ENCODE data around the gene HOOK2. TPM values are rescaled to one million over a fixed set of nuclear protein-coding genes. Genes with fewer than 3 reads are reported as not detected.

HOOK2 gene
- total RNA-seq, 2 experiments from 2014 or later, result 14.0 to 14.9 TPM

GRCh38 chr19:12792051-12792852, 16.9 kb upstream of the HOOK2 start:
- Mint-ChIP-seq H3K36me3 (ENCODE audit: low read depth) (peaks cover 16% of the 10 kb centered on the region), H3K4me1 (ENCODE audit: low read depth) (peaks cover 35% of the 10 kb centered on the region), H3K4me3 (peak overlapping the region; percentile 97), H3K27me3 (ENCODE audit: low read depth) (no peaks in the 10 kb centered on the region), H3K9me3 (no peaks in the 10 kb centered on the region), H3K27ac (peak overlapping the region; percentile 96)
- DNase-seq, result peak; percentile 80
- CTCF ChIA-PET, result interaction anchor here (1.0 to 13.8 kb wide), 5 partner anchors 10 to 121 kb away, joined by 3 to 303 read pairs (median 13); partner anchors contain the start of gene HOOK2
- intact Hi-C loops (cut with micrococcal nuclease), result no loop called here

GRCh38 chr19:12791345-12792050, 16.1 kb upstream of the HOOK2 start, which contains the start of gene JUNB:
TSS of gene JUNB (plus strand) at chr19:12791486. CDS start at chr19:12791772, 286 bp downstream.
- DNase-seq, result peak; percentile 96
- H3K9me3 Mint-ChIP-seq, result no peaks in the 10 kb centered on the region
- H3K27me3 Mint-ChIP-seq (ENCODE audit: low read depth), result no peaks in the 10 kb centered on the region
- peaks cover 34% of the 10 kb centered on the region for H3K4me1 Mint-ChIP-seq (ENCODE audit: low read depth)
- peak within 1 kb of the TSS; percentile 97 for H3K4me3 Mint-ChIP-seq
- peak within 1 kb of the TSS; percentile 96 for H3K27ac Mint-ChIP-seq
- intact Hi-C loops (cut with micrococcal nuclease), result loop anchor here (1.0 to 2.0 kb wide), 4 partner anchors 9 to 365 kb away; partner anchors contain the start of genes CALR and PRDX2
- H3K36me3 Mint-ChIP-seq (ENCODE audit: low read depth), result peaks cover 14% of the 10 kb centered on the region
- CTCF ChIA-PET, result interaction anchor here (1.0 to 13.8 kb wide), 5 partner anchors 9 to 120 kb away, joined by 3 to 303 read pairs (median 13); partner anchors contain the start of gene HOOK2

GRCh38 chr19:12790628-12791344, 15.4 kb upstream of the HOOK2 start:
- DNase-seq, result no peak
- H3K9me3 Mint-ChIP-seq, result no peaks in the 10 kb centered on the region
- H3K27ac Mint-ChIP-seq, result peak overlapping the region; percentile 96
- no peaks in the 10 kb centered on the region for H3K27me3 Mint-ChIP-seq (ENCODE audit: low read depth)
- CTCF ChIA-PET, result interaction anchor here (0.9 to 13.8 kb wide), 3 partner anchors 8 to 26 kb away, joined by 4 to 303 read pairs (median 40); partner anchors contain the start of gene HOOK2
- peaks cover 29% of the 10 kb centered on the region for H3K4me1 Mint-ChIP-seq (ENCODE audit: low read depth)
- intact Hi-C loops (cut with micrococcal nuclease), result loop anchor here (1.0 to 2.0 kb wide), 4 partner anchors 8 to 366 kb away; partner anchors contain the start of genes CALR and PRDX2
- H3K36me3 Mint-ChIP-seq (ENCODE audit: low read depth), result peaks cover 14% of the 10 kb centered on the region
- peak overlapping the region; percentile 97 for H3K4me3 Mint-ChIP-seq

- CTCF ChIA-PET, result interaction anchor here (0.9 to 13.8 kb wide), 3 partner anchors 12 to 25 kb away, joined by 4 to 303 read pairs (median 36); partner anchors contain the start of gene HOOK2
- H3K4me1 Mint-ChIP-seq (ENCODE audit: low read depth), result peaks cover 25% of the 10 kb centered on the region
- no peaks in the 10 kb centered on the region for H3K27me3 Mint-ChIP-seq (ENCODE audit: low read depth)
- peaks cover 14% of the 10 kb centered on the region for H3K36me3 Mint-ChIP-seq (ENCODE audit: low read depth)
- H3K9me3 Mint-ChIP-seq, result no peaks in the 10 kb centered on the region
- peak overlapping the region; percentile 97 for H3K4me3 Mint-ChIP-seq
- intact Hi-C loops (cut with micrococcal nuclease), result loop anchor here (2.0 to 10.0 kb wide), 4 partner anchors 149 to 1055 kb away; partner anchors contain the start of genes CALR and ZNF563
- peak overlapping the region; percentile 96 for H3K27ac Mint-ChIP-seq
- DNase-seq, result peak; percentile 97
These were observed 14.7 kb upstream of the HOOK2 start for GRCh38 chr19:12789904-12790619.

- CTCF ChIA-PET, result interaction anchor here (4.5 kb wide), 1 partner anchor 12 kb away, joined by 36 read pairs; no protein-coding TSS in a partner anchor
- Mint-ChIP-seq H3K36me3 (ENCODE audit: low read depth) (peaks cover 14% of the 10 kb centered on the region), H3K27ac (peak overlapping the region; percentile 95), H3K4me1 (ENCODE audit: low read depth) (peaks cover 17% of the 10 kb centered on the region), H3K27me3 (ENCODE audit: low read depth) (no peaks in the 10 kb centered on the region), H3K9me3 (no peaks in the 10 kb centered on the region), H3K4me3 (peak overlapping the region; percentile 97)
- intact Hi-C loops (cut with micrococcal nuclease), result loop anchor here (2.0 to 10.0 kb wide), 2 partner anchors 456 to 1056 kb away; partner anchors contain the start of gene ZNF563
- DNase-seq, result peak; percentile 51
These were observed 13.9 kb upstream of the HOOK2 start for GRCh38 chr19:12789098-12789903.

- Mint-ChIP-seq H3K4me1 (ENCODE audit: low read depth) (peaks cover 15% of the 10 kb centered on the region), H3K9me3 (no peaks in the 10 kb centered on the region), H3K27me3 (ENCODE audit: low read depth) (no peaks in the 10 kb centered on the region), H3K4me3 (peak overlapping the region; percentile 84), H3K27ac (peak overlapping the region; percentile 95), H3K36me3 (ENCODE audit: low read depth) (peaks cover 14% of the 10 kb centered on the region)
- intact Hi-C loops (cut with micrococcal nuclease), result loop anchor here (2.0 to 10.0 kb wide), 2 partner anchors 456 to 1056 kb away; partner anchors contain the start of gene ZNF563
- DNase-seq, result peak; percentile 69
- CTCF ChIA-PET, result interaction anchor here (4.5 kb wide), 1 partner anchor 11 kb away, joined by 36 read pairs; no protein-coding TSS in a partner anchor
These were observed 13.3 kb upstream of the HOOK2 start for GRCh38 chr19:12788682-12789097.

- Mint-ChIP-seq H3K27me3 (ENCODE audit: low read depth) (no peaks in the 10 kb centered on the region), H3K27ac (peak overlapping the region; percentile 95), H3K36me3 (ENCODE audit: low read depth) (peaks cover 11% of the 10 kb centered on the region), H3K4me3 (no peak overlapping the region), H3K4me1 (ENCODE audit: low read depth) (peaks cover 19% of the 10 kb centered on the region), H3K9me3 (no peaks in the 10 kb centered on the region)
- intact Hi-C loops (cut with micrococcal nuclease), result loop anchor here (2.0 to 10.0 kb wide), 2 partner anchors 455 to 1057 kb away; partner anchors contain the start of gene ZNF563
- no peak for DNase-seq
- CTCF ChIA-PET, result interaction anchor here (0.7 to 4.5 kb wide), 3 partner anchors 8 to 60 kb away, joined by 3 to 36 read pairs (median 10); no protein-coding TSS in a partner anchor
These were observed 12.8 kb upstream of the HOOK2 start for GRCh38 chr19:12788042-12788681.

- intact Hi-C loops (cut with micrococcal nuclease), result loop anchor here (10.0 kb wide), 1 partner anchor 1057 kb away; no protein-coding TSS in a partner anchor
- Mint-ChIP-seq H3K27me3 (ENCODE audit: low read depth) (no peaks in the 10 kb centered on the region), H3K4me1 (ENCODE audit: low read depth) (peaks cover 19% of the 10 kb centered on the region), H3K4me3 (no peak overlapping the region), H3K36me3 (ENCODE audit: low read depth) (peaks cover 6% of the 10 kb centered on the region), H3K27ac (no peak overlapping the region), H3K9me3 (no peaks in the 10 kb centered on the region)
- no peak for DNase-seq
- CTCF ChIA-PET, result interaction anchor here (0.7 to 4.5 kb wide), 3 partner anchors 8 to 60 kb away, joined by 3 to 36 read pairs (median 10); no protein-coding TSS in a partner anchor
These were observed 12.1 kb upstream of the HOOK2 start for GRCh38 chr19:12787458-12787857.

- no peaks in the 10 kb centered on the region for H3K27me3 Mint-ChIP-seq (ENCODE audit: low read depth)
- intact Hi-C loops (cut with micrococcal nuclease), result loop anchor here (10.0 kb wide), 1 partner anchor 1058 kb away; no protein-coding TSS in a partner anchor
- peak overlapping the region; percentile 30 for H3K27ac Mint-ChIP-seq
- peaks cover 4% of the 10 kb centered on the region for H3K36me3 Mint-ChIP-seq (ENCODE audit: low read depth)
- CTCF ChIA-PET, result interaction anchor here (1.8 to 4.5 kb wide), 2 partner anchors 9 kb away, joined by 10 to 36 read pairs; no protein-coding TSS in a partner anchor
- no peak overlapping the region for H3K4me3 Mint-ChIP-seq
- H3K9me3 Mint-ChIP-seq, result no peaks in the 10 kb centered on the region
- peaks cover 22% of the 10 kb centered on the region for H3K4me1 Mint-ChIP-seq (ENCODE audit: low read depth)
- DNase-seq, result no peak
These were observed 11.6 kb upstream of the HOOK2 start for GRCh38 chr19:12786952-12787351.

Data from activated naive CD4-positive, alpha-beta T cell treated with anti-CD3 and anti-CD28 coated beads for 36 hours (primary cell).